ENCODE measurements around the gene NLRX1.
A peak's percentile ranks its signal among the peaks of the same experiment; 100 is the strongest.

Gene NLRX1

GRCh38 chr11:119148720-119149017 is 19.9 kb upstream of the NLRX1 start:
- Mint-ChIP-seq H3K4me3 (peak overlapping the region; percentile 67), H3K4me1 (ENCODE audit: low read depth) (peaks cover 5% of the 10 kb centered on the region), H3K27me3 (ENCODE audit: low read depth) (peaks cover 71% of the 10 kb centered on the region), H3K36me3 (ENCODE audit: low read depth) (no peaks in the 10 kb centered on the region), H3K27ac (no peak overlapping the region), H3K9me3 (no peaks in the 10 kb centered on the region)
- DNase-seq (ENCODE audit: low spot score), result no peak

GRCh38 chr11:119149018-119149785 is 19.3 kb upstream of the NLRX1 start, which contains the start of gene ABCG4:
ABCG4 (plus strand) TSS chr11:119149052; CDS start chr11:119149966, 914 bp downstream.
- Mint-ChIP-seq H3K27ac (no peak within 1 kb of the TSS), H3K4me1 (ENCODE audit: low read depth) (peaks cover 5% of the 10 kb centered on the region), H3K4me3 (peak within 1 kb of the TSS; percentile 67), H3K27me3 (ENCODE audit: low read depth) (peaks cover 72% of the 10 kb centered on the region), H3K36me3 (ENCODE audit: low read depth) (no peaks in the 10 kb centered on the region), H3K9me3 (no peaks in the 10 kb centered on the region)
- no peak for DNase-seq (ENCODE audit: low spot score)

- DNase-seq (ENCODE audit: low spot score), result no peak
- Mint-ChIP-seq H3K4me3 (peak overlapping the region; percentile 33), H3K4me1 (ENCODE audit: low read depth) (peaks cover 5% of the 10 kb centered on the region), H3K36me3 (ENCODE audit: low read depth) (no peaks in the 10 kb centered on the region), H3K27me3 (ENCODE audit: low read depth) (peaks cover 72% of the 10 kb centered on the region), H3K9me3 (no peaks in the 10 kb centered on the region), H3K27ac (no peak overlapping the region)
These were observed 18.7 kb upstream of the NLRX1 start for GRCh38 chr11:119149786-119150275.

- Mint-ChIP-seq H3K9me3 (no peaks in the 10 kb centered on the region), H3K4me1 (ENCODE audit: low read depth) (peaks cover 9% of the 10 kb centered on the region), H3K27ac (no peak overlapping the region), H3K27me3 (ENCODE audit: low read depth) (peaks cover 63% of the 10 kb centered on the region), H3K36me3 (ENCODE audit: low read depth) (no peaks in the 10 kb centered on the region), H3K4me3 (no peak overlapping the region)
- DNase-seq (ENCODE audit: low spot score), result no peak
These were observed 16.5 kb upstream of the NLRX1 start for GRCh38 chr11:119152043-119152442.

- peaks cover 58% of the 10 kb centered on the region for H3K27me3 Mint-ChIP-seq (ENCODE audit: low read depth)
- DNase-seq (ENCODE audit: low spot score), result no peak
- H3K27ac Mint-ChIP-seq, result no peak overlapping the region
- H3K36me3 Mint-ChIP-seq (ENCODE audit: low read depth), result no peaks in the 10 kb centered on the region
- no peak overlapping the region for H3K4me3 Mint-ChIP-seq
- no peaks in the 10 kb centered on the region for H3K9me3 Mint-ChIP-seq
- H3K4me1 Mint-ChIP-seq (ENCODE audit: low read depth), result peaks cover 9% of the 10 kb centered on the region
These were observed 15.9 kb upstream of the NLRX1 start for GRCh38 chr11:119152604-119153003.

- no peak overlapping the region for H3K4me3 Mint-ChIP-seq
- peaks cover 6% of the 10 kb centered on the region for H3K4me1 Mint-ChIP-seq (ENCODE audit: low read depth)
- no peaks in the 10 kb centered on the region for H3K9me3 Mint-ChIP-seq
- H3K27me3 Mint-ChIP-seq (ENCODE audit: low read depth), result peaks cover 51% of the 10 kb centered on the region
- H3K36me3 Mint-ChIP-seq (ENCODE audit: low read depth), result no peaks in the 10 kb centered on the region
- no peak for DNase-seq (ENCODE audit: low spot score)
- no peak overlapping the region for H3K27ac Mint-ChIP-seq
These were observed 15.3 kb upstream of the NLRX1 start for GRCh38 chr11:119153049-119153818.

- Mint-ChIP-seq H3K27me3 (ENCODE audit: low read depth) (peaks cover 45% of the 10 kb centered on the region), H3K4me3 (no peak overlapping the region), H3K4me1 (ENCODE audit: low read depth) (peaks cover 3% of the 10 kb centered on the region), H3K9me3 (no peaks in the 10 kb centered on the region), H3K27ac (no peak overlapping the region), H3K36me3 (ENCODE audit: low read depth) (no peaks in the 10 kb centered on the region)
- DNase-seq (ENCODE audit: low spot score), result no peak
These were observed 14.3 kb upstream of the NLRX1 start for GRCh38 chr11:119154178-119154577.

- no peak overlapping the region for H3K27ac Mint-ChIP-seq
- H3K4me1 Mint-ChIP-seq (ENCODE audit: low read depth), result peaks cover 5% of the 10 kb centered on the region
- no peak for DNase-seq (ENCODE audit: low spot score)
- H3K4me3 Mint-ChIP-seq, result no peak overlapping the region
- H3K27me3 Mint-ChIP-seq (ENCODE audit: low read depth), result peaks cover 31% of the 10 kb centered on the region
- H3K36me3 Mint-ChIP-seq (ENCODE audit: low read depth), result no peaks in the 10 kb centered on the region
- no peaks in the 10 kb centered on the region for H3K9me3 Mint-ChIP-seq
These were observed 12.6 kb upstream of the NLRX1 start for GRCh38 chr11:119155733-119156492.

- Mint-ChIP-seq H3K27me3 (ENCODE audit: low read depth) (peaks cover 26% of the 10 kb centered on the region), H3K27ac (no peak overlapping the region), H3K36me3 (ENCODE audit: low read depth) (no peaks in the 10 kb centered on the region), H3K9me3 (no peaks in the 10 kb centered on the region), H3K4me1 (ENCODE audit: low read depth) (peaks cover 5% of the 10 kb centered on the region), H3K4me3 (no peak overlapping the region)
- DNase-seq (ENCODE audit: low spot score), result no peak
These were observed 12.0 kb upstream of the NLRX1 start for GRCh38 chr11:119156496-119156895.

- Mint-ChIP-seq H3K36me3 (ENCODE audit: low read depth) (no peaks in the 10 kb centered on the region), H3K4me1 (ENCODE audit: low read depth) (peaks cover 5% of the 10 kb centered on the region), H3K27ac (no peak overlapping the region), H3K27me3 (ENCODE audit: low read depth) (peaks cover 20% of the 10 kb centered on the region), H3K9me3 (no peaks in the 10 kb centered on the region), H3K4me3 (no peak overlapping the region)
- no peak for DNase-seq (ENCODE audit: low spot score)
These were observed 11.5 kb upstream of the NLRX1 start for GRCh38 chr11:119157063-119157462.

- Mint-ChIP-seq H3K9me3 (no peaks in the 10 kb centered on the region), H3K4me3 (no peak overlapping the region), H3K36me3 (ENCODE audit: low read depth) (no peaks in the 10 kb centered on the region), H3K4me1 (ENCODE audit: low read depth) (peaks cover 5% of the 10 kb centered on the region), H3K27me3 (ENCODE audit: low read depth) (peaks cover 9% of the 10 kb centered on the region), H3K27ac (no peak overlapping the region)
- no peak for DNase-seq (ENCODE audit: low spot score)
These were observed 10.1 kb upstream of the NLRX1 start for GRCh38 chr11:119158467-119158866.

GRCh38 chr11:119160151-119160550 is 8.4 kb upstream of the NLRX1 start:
- Mint-ChIP-seq H3K9me3 (no peaks in the 10 kb centered on the region), H3K27ac (no peak overlapping the region), H3K4me1 (ENCODE audit: low read depth) (peaks cover 5% of the 10 kb centered on the region), H3K36me3 (ENCODE audit: low read depth) (no peaks in the 10 kb centered on the region), H3K4me3 (no peak overlapping the region), H3K27me3 (ENCODE audit: low read depth) (peaks cover 4% of the 10 kb centered on the region)
- no peak for DNase-seq (ENCODE audit: low spot score)

- H3K36me3 Mint-ChIP-seq (ENCODE audit: low read depth), result no peaks in the 10 kb centered on the region
These were observed 6.7 kb upstream of the NLRX1 start for GRCh38 chr11:119161871-119162270.

More at GRCh38 chr11:119161871-119162270, 6.7 kb upstream of the NLRX1 start:
- no peak for DNase-seq (ENCODE audit: low spot score)
- Mint-ChIP-seq H3K27me3 (ENCODE audit: low read depth) (no peaks in the 10 kb centered on the region), H3K4me3 (no peak overlapping the region), H3K9me3 (no peaks in the 10 kb centered on the region), H3K27ac (no peak overlapping the region), H3K4me1 (ENCODE audit: low read depth) (peaks cover 2% of the 10 kb centered on the region)

All from T-helper 2 cell treated with Interferon-gamma antibody and Interleukin-4, amounts not matched to agents 5 μg/mL and 100 μg/mL, for 36 hours (primary cell).